ENCODE data around the gene L3MBTL4.

- TF ChIP-seq CTCF (IDR thresholded peaks at IDR 0.05) (no peak), POLR2A (IDR thresholded peaks at IDR 0.05) (no peak)
Observed at GRCh38 chr18:6069103-6069502, 345.6 kb downstream of the L3MBTL4 start.

Data from body of pancreas (tissue), 4 donors.